ENCODE measurements around the gene MGAT4A.

GRCh38 chr2:98583276-98583675 lies 147.7 kb downstream of the MGAT4A start:
- no peak for TF ChIP-seq CTCF (IDR thresholded peaks at IDR 0.05 in 4 of 5, conservative IDR thresholded peaks at IDR 0.05 in 1 of 5)
- no peak for TF ChIP-seq POLR2A (IDR thresholded peaks at IDR 0.05)

Measured in gastrocnemius medialis (tissue), 4 donors.